ENCODE measurements around the gene COMMD1.

COMMD1 gene

DNA sequence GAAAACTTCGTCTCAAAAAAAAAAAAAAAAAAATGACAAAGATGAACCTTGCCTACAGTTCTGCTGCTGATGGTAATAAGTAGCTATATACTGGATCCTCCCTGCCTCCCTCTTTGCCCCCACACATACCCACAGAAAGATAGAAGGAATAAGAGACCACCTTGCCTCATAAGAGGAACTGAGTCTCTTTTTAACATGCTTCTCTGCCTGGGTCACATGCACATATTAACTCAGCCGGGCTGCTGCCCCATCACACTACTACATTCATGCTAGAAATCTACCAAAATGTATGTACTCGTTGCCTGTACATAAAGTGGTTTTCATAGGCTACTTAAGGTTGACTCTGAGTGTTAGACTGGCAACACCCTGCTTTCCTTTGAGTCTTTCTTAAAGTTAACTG lies 211.5 kb downstream of the COMMD1 start:
- TF ChIP-seq FOXP2 (optimal IDR thresholded peaks at IDR 0.05; ENCODE audit: borderline replicate concordance, extremely low read depth, extremely low read length, insufficient read depth) = no peak
- TF ChIP-seq, protein P1, sequence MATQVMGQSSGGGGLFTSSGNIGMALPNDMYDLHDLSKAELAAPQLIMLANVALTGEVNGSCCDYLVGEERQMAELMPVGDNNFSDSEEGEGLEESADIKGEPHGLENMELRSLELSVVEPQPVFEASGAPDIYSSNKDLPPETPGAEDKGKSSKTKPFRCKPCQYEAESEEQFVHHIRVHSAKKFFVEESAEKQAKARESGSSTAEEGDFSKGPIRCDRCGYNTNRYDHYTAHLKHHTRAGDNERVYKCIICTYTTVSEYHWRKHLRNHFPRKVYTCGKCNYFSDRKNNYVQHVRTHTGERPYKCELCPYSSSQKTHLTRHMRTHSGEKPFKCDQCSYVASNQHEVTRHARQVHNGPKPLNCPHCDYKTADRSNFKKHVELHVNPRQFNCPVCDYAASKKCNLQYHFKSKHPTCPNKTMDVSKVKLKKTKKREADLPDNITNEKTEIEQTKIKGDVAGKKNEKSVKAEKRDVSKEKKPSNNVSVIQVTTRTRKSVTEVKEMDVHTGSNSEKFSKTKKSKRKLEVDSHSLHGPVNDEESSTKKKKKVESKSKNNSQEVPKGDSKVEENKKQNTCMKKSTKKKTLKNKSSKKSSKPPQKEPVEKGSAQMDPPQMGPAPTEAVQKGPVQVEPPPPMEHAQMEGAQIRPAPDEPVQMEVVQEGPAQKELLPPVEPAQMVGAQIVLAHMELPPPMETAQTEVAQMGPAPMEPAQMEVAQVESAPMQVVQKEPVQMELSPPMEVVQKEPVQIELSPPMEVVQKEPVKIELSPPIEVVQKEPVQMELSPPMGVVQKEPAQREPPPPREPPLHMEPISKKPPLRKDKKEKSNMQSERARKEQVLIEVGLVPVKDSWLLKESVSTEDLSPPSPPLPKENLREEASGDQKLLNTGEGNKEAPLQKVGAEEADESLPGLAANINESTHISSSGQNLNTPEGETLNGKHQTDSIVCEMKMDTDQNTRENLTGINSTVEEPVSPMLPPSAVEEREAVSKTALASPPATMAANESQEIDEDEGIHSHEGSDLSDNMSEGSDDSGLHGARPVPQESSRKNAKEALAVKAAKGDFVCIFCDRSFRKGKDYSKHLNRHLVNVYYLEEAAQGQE (IDR thresholded peaks at IDR 0.05; ENCODE audit: insufficient read depth in 1 of 2, low read depth in 2 of 2, low read length in 2 of 2) = no peak
- TF ChIP-seq TAF1 (IDR thresholded peaks at IDR 0.05; ENCODE audit: borderline replicate concordance, insufficient read depth, low read length) = no peak
- TF ChIP-seq POLR2AphosphoS5 (IDR thresholded peaks at IDR 0.05; ENCODE audit: low read depth, low read length) = no peak
- TF ChIP-seq SIN3A (IDR thresholded peaks at IDR 0.05; ENCODE audit: borderline replicate concordance, insufficient read depth, low read length) = no peak

DNA sequence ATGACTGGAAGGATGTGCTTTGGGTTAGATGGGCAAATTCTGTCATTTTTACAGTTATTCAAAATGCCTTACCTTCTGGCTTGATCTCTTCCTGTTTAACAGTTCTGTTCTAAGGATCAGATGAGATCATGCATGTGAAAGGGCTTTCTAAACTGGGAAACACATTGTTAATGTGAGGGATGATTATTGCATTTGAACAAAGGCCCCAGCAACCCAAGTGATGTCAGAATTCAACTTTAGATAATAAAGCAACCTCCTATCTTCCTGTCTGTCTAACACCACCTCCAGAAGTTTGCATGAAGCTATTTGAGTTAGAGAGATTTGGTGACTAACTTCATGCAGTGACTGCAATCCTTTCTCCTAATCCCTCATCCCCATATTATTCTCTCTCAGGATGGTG lies 212.7 kb downstream of the COMMD1 start:
- TF ChIP-seq FOXP2 (optimal IDR thresholded peaks at IDR 0.05; ENCODE audit: borderline replicate concordance, extremely low read depth, extremely low read length, insufficient read depth) = no peak
- TF ChIP-seq SIN3A (IDR thresholded peaks at IDR 0.05; ENCODE audit: borderline replicate concordance, insufficient read depth, low read length) = no peak
- no peak for TF ChIP-seq POLR2AphosphoS5 (IDR thresholded peaks at IDR 0.05; ENCODE audit: low read depth, low read length)
- TF ChIP-seq, protein P1 (IDR thresholded peaks at IDR 0.05; ENCODE audit: insufficient read depth in 1 of 2, low read depth in 2 of 2, low read length in 2 of 2) = no peak
- no peak for TF ChIP-seq TAF1 (IDR thresholded peaks at IDR 0.05; ENCODE audit: borderline replicate concordance, insufficient read depth, low read length)

DNA sequence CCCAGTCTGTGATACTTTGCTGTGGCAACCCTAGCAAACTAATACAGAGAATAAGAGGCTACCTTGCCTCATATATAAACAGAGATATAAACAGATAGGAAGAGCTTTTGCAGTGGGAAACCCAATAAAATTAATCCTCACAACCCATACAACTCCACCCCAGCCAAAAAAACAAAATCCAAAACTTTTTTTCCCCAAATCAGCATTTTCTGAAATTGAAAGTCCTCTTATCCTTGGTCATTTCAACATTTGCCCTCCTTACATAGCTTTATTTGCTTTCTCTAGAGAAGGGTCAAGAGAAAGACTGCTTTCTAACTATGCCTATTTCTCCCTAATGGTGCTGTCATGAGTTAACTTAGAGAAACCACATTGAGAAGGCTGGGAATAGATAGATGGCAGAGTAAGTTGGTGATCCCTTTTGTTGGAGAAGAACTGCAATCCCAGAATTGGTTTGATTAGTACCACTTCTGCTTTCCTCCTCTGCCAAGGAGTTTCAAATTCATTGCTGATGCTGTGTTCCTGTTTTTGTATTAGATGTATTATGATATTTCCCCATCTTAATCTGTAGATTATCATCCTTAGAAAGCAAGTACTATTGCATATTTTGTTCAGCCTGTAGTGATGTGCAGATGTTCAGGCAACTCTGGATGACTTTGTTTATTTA lies 214.0 kb downstream of the COMMD1 start:
- TF ChIP-seq SIN3A (IDR thresholded peaks at IDR 0.05; ENCODE audit: borderline replicate concordance, insufficient read depth, low read length) (no peak), FOXP2 (optimal IDR thresholded peaks at IDR 0.05; ENCODE audit: borderline replicate concordance, extremely low read depth, extremely low read length, insufficient read depth) (no peak), POLR2AphosphoS5 (IDR thresholded peaks at IDR 0.05; ENCODE audit: low read depth, low read length) (no peak), TAF1 (IDR thresholded peaks at IDR 0.05; ENCODE audit: borderline replicate concordance, insufficient read depth, low read length) (no peak)
- TF ChIP-seq, protein P1 (IDR thresholded peaks at IDR 0.05; ENCODE audit: insufficient read depth in 1 of 2, low read depth in 2 of 2, low read length in 2 of 2) = no peak

DNA sequence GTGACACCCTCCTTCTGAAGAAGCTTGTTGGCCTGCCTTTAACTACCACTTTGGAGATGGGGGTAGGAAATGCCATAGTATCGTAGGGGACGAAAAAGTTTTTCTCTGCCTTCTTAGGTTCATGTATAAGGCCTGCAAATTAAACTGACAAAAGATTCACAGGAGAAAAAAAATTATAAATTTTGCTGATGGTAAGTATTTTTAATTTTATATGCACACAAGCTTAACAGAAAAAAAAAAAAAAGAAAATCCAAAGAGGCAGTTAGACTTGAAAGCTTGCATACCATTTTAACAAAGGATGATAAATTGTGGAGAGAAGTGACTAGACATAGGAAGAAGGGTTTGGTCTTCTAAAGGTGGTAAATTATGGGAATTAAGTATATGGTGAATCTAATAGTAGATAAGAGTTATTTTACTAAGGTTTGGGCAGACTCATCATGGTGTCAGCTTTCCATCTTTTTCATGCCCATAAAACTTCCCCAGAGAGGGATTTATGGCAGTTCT lies 227.9 kb downstream of the COMMD1 start:
- TF ChIP-seq TAF1 (IDR thresholded peaks at IDR 0.05; ENCODE audit: borderline replicate concordance, insufficient read depth, low read length) (no peak), FOXP2 (optimal IDR thresholded peaks at IDR 0.05; ENCODE audit: borderline replicate concordance, extremely low read depth, extremely low read length, insufficient read depth) (no peak), SIN3A (IDR thresholded peaks at IDR 0.05; ENCODE audit: borderline replicate concordance, insufficient read depth, low read length) (no peak), POLR2AphosphoS5 (IDR thresholded peaks at IDR 0.05; ENCODE audit: low read depth, low read length) (no peak)
- TF ChIP-seq, protein P1 (IDR thresholded peaks at IDR 0.05; ENCODE audit: insufficient read depth in 1 of 2, low read depth in 2 of 2, low read length in 2 of 2) = no peak
